HCT116 (cell line): ENCODE data around the gene LRRC9. TPM values are rescaled to one million over a fixed set of nuclear protein-coding genes. Genes with fewer than 3 reads are reported as not detected.

ENCODE experiments used
- ATAC-seq: fragments of 200-7000 bp; cut with Tn5 transposase; 2 replicates; pipeline ENCODE4 v1.9.1; 2020; ENCODE audit warnings: mild to moderate bottlenecking, moderate library complexity
- BruUV-seq: library from RNA; stranded (reverse); fragments of 400-500 nt; replicated peaks from 2 replicates; lab custom pipeline; 2021; lab: Mats Ljungman, UMichigan
- CTCF ChIA-PET: fragments of 300-600 bp; sonication (Branson Sonifier 250); formaldehyde crosslinking; loops from one replicate; lab custom pipeline; 2021; ENCODE audit warnings: antibody characterized with exemption; lab: Charles Lee
- POLR2A ChIA-PET: fragments of 300-600, 350-600 bp; sonication (Branson Sonifier 250); formaldehyde crosslinking; loops from one replicate; lab custom pipeline; 2021; ENCODE audit warnings: antibody characterized with exemption; lab: Charles Lee
- RAD21 ChIA-PET, 2 experiments: fragments of 300-600 bp; sonication (Branson Sonifier 250); formaldehyde crosslinking; loops; one replicate each; lab custom pipeline; 2023; ENCODE audit warnings: low total read pairs in 2 of 2; ENCODE audit not compliant: uncharacterized antibody in 2 of 2, unreplicated experiment in 2 of 2, low non-redundant PET in 1 of 2; lab: Charles Lee
- DNase-seq: peaks from one replicate; pipeline ENCODE4 v3.0.0-alpha.2; 2010; ENCODE audit warnings: low read depth, low spot score
- H2AFZ ChIP-seq: fragments of 200-600 bp; shearing (Covaris generic), sonication (generic); 2 replicates; pipeline ENCODE4 v1.6.1; 2017; ENCODE audit warnings: low read depth, mixed run types, mixed read lengths, antibody characterized with exemption, low read length; ENCODE audit not compliant: poor library complexity, severe bottlenecking
- H3K27ac ChIP-seq: 2 replicates; pipeline ENCODE4 v1.5.1; 2012; ENCODE audit warnings: low read depth, low read length
- H3K27me3 ChIP-seq: fragments of 200-600 bp; sonication (generic); 2 replicates; pipeline ENCODE4 v1.6.1; 2016; ENCODE audit warnings: mixed run types, low read length, mixed read lengths; ENCODE audit not compliant: insufficient read depth
- H3K36me3 ChIP-seq, 2 experiments: fragments of 200-500 bp in 1 of 2; fragments of 200-600 bp in 1 of 2; sonication (Bioruptor generic) in 1 of 2; sonication (generic) in 1 of 2; 2 replicates each; pipeline versions ENCODE4 v1.5.1 to v1.6.1; 2014 to 2016; ENCODE audit warnings: low read length in 2 of 2, inconsistent platforms in 1 of 2, mixed read lengths in 1 of 2, mixed run types in 1 of 2; ENCODE audit not compliant: insufficient read depth in 2 of 2, control insufficient read depth in 1 of 2
- H3K4me1 ChIP-seq, 2 experiments: fragments of 200-600 bp in 1 of 2; sonication (generic) in 1 of 2; 2 replicates each; pipeline versions ENCODE4 v1.5.1 to v1.6.1; 2012 to 2017; ENCODE audit warnings: low read length in 2 of 2, inconsistent platforms in 1 of 2, mild to moderate bottlenecking in 1 of 2, mixed read lengths in 1 of 2, mixed run types in 1 of 2, moderate library complexity in 1 of 2; ENCODE audit not compliant: insufficient read depth in 2 of 2, control insufficient read depth in 1 of 2
- H3K4me2 ChIP-seq: fragments of 200-600 bp; sonication (generic); 2 replicates; pipeline ENCODE4 v1.6.1; 2017; ENCODE audit warnings: mixed run types, low read length, mixed read lengths
- H3K4me3 ChIP-seq, 2 experiments: fragments of 200-600 bp in 1 of 2; sonication (generic) in 1 of 2; replicated peaks in 1 of 2; 2 replicates each; pipeline ENCODE4 v1.5.1; 2011 to 2016; ENCODE audit warnings: low read length in 2 of 2, control low read depth in 1 of 2, low read depth in 1 of 2, mild to moderate bottlenecking in 1 of 2, mixed read lengths in 1 of 2, mixed run types in 1 of 2
- H3K79me2 ChIP-seq: fragments of 200-600 bp; sonication (generic); 2 replicates; pipeline ENCODE4 v1.6.1; 2017; ENCODE audit warnings: mild to moderate bottlenecking, mixed run types, low read length, moderate library complexity, mixed read lengths; ENCODE audit not compliant: insufficient read depth
- H3K9ac ChIP-seq: fragments of 200-600 bp; sonication (generic); 2 replicates; pipeline ENCODE4 v1.6.1; 2016; ENCODE audit warnings: low read length, mixed read lengths
- H3K9me2 ChIP-seq: fragments of 200-600 bp; sonication (generic), shearing (Covaris generic); 2 replicates; pipeline ENCODE4 v1.6.1; 2017; ENCODE audit warnings: mixed run types, mild to moderate bottlenecking, moderate library complexity; ENCODE audit not compliant: insufficient read depth
- H3K9me3 ChIP-seq, 2 experiments: fragments of 200-500 bp in 1 of 2; fragments of 200-600 bp in 1 of 2; sonication (Bioruptor generic) in 1 of 2; sonication (generic) in 1 of 2; 2 replicates each; pipeline ENCODE4 v1.6.1; 2014 to 2017; ENCODE audit warnings: low read length in 2 of 2, mixed read lengths in 2 of 2, inconsistent platforms in 1 of 2, low read depth in 1 of 2, mild to moderate bottlenecking in 1 of 2, mixed run types in 1 of 2, moderate library complexity in 1 of 2; ENCODE audit not compliant: control insufficient read depth in 1 of 2, insufficient read depth in 1 of 2
- H4K20me1 ChIP-seq: fragments of 200-600 bp; sonication (generic), shearing (Covaris generic); 2 replicates; pipeline ENCODE4 v1.6.1; 2017; ENCODE audit warnings: mixed run types, mild to moderate bottlenecking, moderate library complexity; ENCODE audit not compliant: insufficient read depth
- CBX3 ChIP-seq: IDR thresholded peaks from 2 replicates; pipeline ENCODE4 v1.6.1; 2012; ENCODE audit warnings: low read depth
- CEBPB ChIP-seq: IDR thresholded peaks from 2 replicates; pipeline ENCODE4 v1.6.1; 2012; ENCODE audit warnings: low read depth
- ELF1 ChIP-seq: IDR thresholded peaks from 2 replicates; pipeline ENCODE4 v1.6.1; 2012; ENCODE audit warnings: low read depth, borderline replicate concordance
- EZH2 ChIP-seq: fragments of 200-600 bp; sonication (generic); IDR thresholded peaks from 2 replicates; pipeline ENCODE4 v1.6.1; 2017; ENCODE audit warnings: antibody characterized with exemption, mixed run types
- MAX ChIP-seq: IDR thresholded peaks from 2 replicates; pipeline ENCODE4 v1.6.1; 2012
- POLR2A ChIP-seq: IDR thresholded peaks from 2 replicates; pipeline ENCODE4 v1.7.0; 2011; ENCODE audit warnings: borderline replicate concordance; ENCODE audit not compliant: insufficient read depth, insufficient read length; ENCODE audit errors: extremely low read depth
- POLR2AphosphoS5 ChIP-seq: IDR thresholded peaks from 2 replicates; pipeline ENCODE4 v1.6.1; 2011; ENCODE audit warnings: mild to moderate bottlenecking, low read depth, low read length, moderate library complexity
- RAD21 ChIP-seq: IDR thresholded peaks from 2 replicates; pipeline ENCODE4 v1.6.1; 2012; ENCODE audit warnings: low read depth, mild to moderate bottlenecking
- REST ChIP-seq: IDR thresholded peaks from 2 replicates; pipeline ENCODE4 v1.6.1; 2012; ENCODE audit warnings: low read depth
- SIN3A ChIP-seq: IDR thresholded peaks from 2 replicates; pipeline ENCODE4 v1.6.1; 2012; ENCODE audit warnings: low read depth
- SP1 ChIP-seq: IDR thresholded peaks from 2 replicates; pipeline ENCODE4 v1.6.1; 2012; ENCODE audit warnings: low read depth
- SRF ChIP-seq: IDR thresholded peaks from 2 replicates; pipeline ENCODE4 v1.6.1; 2012; ENCODE audit warnings: low read depth
- TCF7L2 ChIP-seq: IDR thresholded peaks from 2 replicates; pipeline ENCODE4 v1.7.0; 2011; ENCODE audit warnings: borderline replicate concordance, inconsistent platforms; ENCODE audit not compliant: insufficient read depth, insufficient read length; ENCODE audit errors: extremely low read depth
- ZFX ChIP-seq: fragments of 450-650 bp; IDR thresholded peaks from 2 replicates; pipeline ENCODE4 v1.6.1; 2017
- ZNF274 ChIP-seq: fragments of 200-500 bp; sonication (Bioruptor generic); IDR thresholded peaks from 2 replicates; pipeline ENCODE4 v1.6.1; 2014; ENCODE audit warnings: mild to moderate bottlenecking, low read depth, low read length, inconsistent platforms
- intact Hi-C: fragments of 100-400 bp; cut with micrococcal nuclease; formaldehyde crosslinking; loops from 2 replicates; pipeline ENCODE4 v1.10.0; 2022
- total RNA-seq: library from RNA; stranded (reverse); gene quantifications from one replicate; pipeline ENCODE4 v1.2.1, GENCODE V29; 2021; ENCODE audit not compliant: unreplicated experiment
- TF ChIP-seq, protein P1 (sequence below): IDR thresholded peaks from 2 replicates; pipeline ENCODE4 v1.6.1; 2012

The LRRC9 gene
- total RNA-seq, 1 experiment from 2014 or later = not detected

GRCh38 chr14:60087668-60088067 lies 167.7 kb downstream of the LRRC9 start:
- Histone ChIP-seq H3K36me3 (no peaks in the 10 kb centered on the region), H3K27me3 (no peaks in the 10 kb centered on the region), H3K79me2 (peaks cover 6% of the 10 kb centered on the region), H3K4me1 (peaks cover 6 to 7% of the 10 kb centered on the region in 2 experiments), H3K9me3 (no peaks in the 10 kb centered on the region), H3K4me2 (no peak overlapping the region), H3K27ac (no peak overlapping the region), H2AFZ (no peak overlapping the region), H3K9me2 (no peaks in the 10 kb centered on the region), H3K4me3 (no peak overlapping the region), H3K9ac (no peak overlapping the region), H4K20me1 (no peaks in the 10 kb centered on the region)
- POLR2A ChIA-PET = no interaction called here
- TF ChIP-seq CEBPB (no peak), SRF (no peak), MAX (no peak), POLR2A (no peak), EZH2 (no peak), RAD21 (no peak), TCF7L2 (no peak), ZFX (no peak), ELF1 (no peak)
- TF ChIP-seq, protein P1, sequence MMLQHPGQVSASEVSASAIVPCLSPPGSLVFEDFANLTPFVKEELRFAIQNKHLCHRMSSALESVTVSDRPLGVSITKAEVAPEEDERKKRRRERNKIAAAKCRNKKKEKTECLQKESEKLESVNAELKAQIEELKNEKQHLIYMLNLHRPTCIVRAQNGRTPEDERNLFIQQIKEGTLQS = no peak
- no peak for DNase-seq
- CTCF ChIA-PET = no interaction called here
- intact Hi-C loops = no loop called here
- BruUV-seq = no TSS peak
- ATAC-seq = no peak
- RAD21 ChIA-PET = no interaction called here

GRCh38 chr14:60089221-60089620 lies 169.3 kb downstream of the LRRC9 start:
- Histone ChIP-seq H3K9me3 (no peaks in the 10 kb centered on the region), H3K4me2 (no peak overlapping the region), H3K79me2 (peaks cover 21% of the 10 kb centered on the region), H3K27ac (no peak overlapping the region), H2AFZ (no peak overlapping the region), H4K20me1 (no peaks in the 10 kb centered on the region), H3K4me3 (no peak overlapping the region), H3K36me3 (no peaks in the 10 kb centered on the region), H3K27me3 (no peaks in the 10 kb centered on the region), H3K9me2 (no peaks in the 10 kb centered on the region), H3K9ac (no peak overlapping the region), H3K4me1 (peaks cover 12 to 19% of the 10 kb centered on the region in 2 experiments)
- no peak for ATAC-seq
- ChIA-PET CTCF (interaction anchor here (1.6 kb wide), 1 partner anchor 9 kb away, joined by 3 read pairs; no protein-coding TSS in a partner anchor), POLR2A (no interaction called here), RAD21 (no interaction called here)
- intact Hi-C loops = no loop called here
- no peak for DNase-seq
- no TSS peak for BruUV-seq
- TF ChIP-seq SP1 (no peak), ELF1 (no peak), RAD21 (no peak), POLR2A (no peak), ZNF274 (no peak), POLR2AphosphoS5 (no peak), MAX (no peak), CBX3 (no peak), REST (no peak), SIN3A (no peak)
